GM18867 (cell line): ENCODE data around the gene ADAMTS15.

Source experiments
- ATAC-seq: cut with Tn5 transposase; IDR thresholded peaks from one replicate; pipeline ENCODE4 v1.9.1; 2021; ENCODE audit warnings: mild to moderate bottlenecking, moderate library complexity; ENCODE audit not compliant: unreplicated experiment

The ADAMTS15 gene

GRCh38 chr11:130456286-130456685 lies 7.8 kb downstream of the ADAMTS15 start:
- no peak for ATAC-seq

GRCh38 chr11:130457623-130458409 lies 9.4 kb downstream of the ADAMTS15 start:
- no peak for ATAC-seq

- no peak for ATAC-seq
These were observed 9.9 kb downstream of the ADAMTS15 start for GRCh38 chr11:130458410-130458729.

GRCh38 chr11:130459521-130459920 lies 11.1 kb downstream of the ADAMTS15 start:
- ATAC-seq = no peak

GRCh38 chr11:130462101-130462885 lies 13.8 kb downstream of the ADAMTS15 start:
- no peak for ATAC-seq

- no peak for ATAC-seq
These were observed 14.5 kb downstream of the ADAMTS15 start for GRCh38 chr11:130462931-130463330.

GRCh38 chr11:130464291-130464812 lies 15.9 kb downstream of the ADAMTS15 start:
- no peak for ATAC-seq

- no peak for ATAC-seq
These were observed 16.8 kb downstream of the ADAMTS15 start for GRCh38 chr11:130465263-130465662.

GRCh38 chr11:130467116-130467900 lies 18.9 kb downstream of the ADAMTS15 start:
- ATAC-seq = no peak

- no peak for ATAC-seq
These were observed 20.7 kb downstream of the ADAMTS15 start for GRCh38 chr11:130469181-130469580.

GRCh38 chr11:130470832-130471706 lies 22.6 kb downstream of the ADAMTS15 start:
- ATAC-seq = no peak

- no peak for ATAC-seq
These were observed 23.4 kb downstream of the ADAMTS15 start for GRCh38 chr11:130471731-130472433.

GRCh38 chr11:130472434-130472961 lies 24.1 kb downstream of the ADAMTS15 start:
- no peak for ATAC-seq

GRCh38 chr11:130473056-130473794 lies 24.8 kb downstream of the ADAMTS15 start:
- no peak for ATAC-seq

- ATAC-seq = no peak
These were observed 25.4 kb downstream of the ADAMTS15 start for GRCh38 chr11:130473795-130474377.

GRCh38 chr11:130474637-130475400 lies 26.4 kb downstream of the ADAMTS15 start:
- ATAC-seq = no peak

GRCh38 chr11:130475426-130476053 lies 27.1 kb downstream of the ADAMTS15 start:
- no peak for ATAC-seq
